Liver (tissue), 9 donors: ENCODE data around the gene MTARC1. TPM values are rescaled to one million over a fixed set of nuclear protein-coding genes. Genes with fewer than 3 reads are reported as not detected.
A peak's percentile ranks its signal among the peaks of the same experiment; 100 is the strongest.

Experiments used
- DNase-seq: peaks from one replicate; pipeline ENCODE4 v3.0.0-alpha.2; 2017; ENCODE audit warnings: low spot score
- H3K27ac ChIP-seq, 2 donors: one replicate each; pipeline ENCODE4 v1.7.0; 2013; ENCODE audit warnings: inconsistent platforms in 2 of 2, low read length in 2 of 2, control low read depth in 1 of 2, low read depth in 1 of 2, mild to moderate bottlenecking in 1 of 2
- H3K27me3 ChIP-seq, 4 donors: one replicate each; pipeline versions ENCODE4 v1.6.1 to v1.7.0; 2013; ENCODE audit warnings: low read length in 3 of 4, inconsistent platforms in 1 of 4, mild to moderate bottlenecking in 1 of 4, moderate library complexity in 1 of 4; ENCODE audit not compliant: control insufficient read depth in 4 of 4, insufficient read depth in 4 of 4
- H3K36me3 ChIP-seq, 4 donors: one replicate each; pipeline versions ENCODE4 v1.6.1 to v1.7.0; 2013; ENCODE audit warnings: low read length in 3 of 4, mild to moderate bottlenecking in 3 of 4, low read depth in 1 of 4, moderate library complexity in 1 of 4; ENCODE audit not compliant: control insufficient read depth in 4 of 4, insufficient read depth in 3 of 4
- H3K4me1 ChIP-seq, 4 donors: one replicate each; pipeline versions ENCODE4 v1.6.1 to v1.7.0; 2013; ENCODE audit warnings: low read length in 3 of 4, mild to moderate bottlenecking in 3 of 4, moderate library complexity in 1 of 4; ENCODE audit not compliant: control insufficient read depth in 4 of 4, insufficient read depth in 4 of 4
- H3K4me3 ChIP-seq, 3 donors: one replicate each; pipeline versions ENCODE4 v1.6.1 to v1.7.0; 2013; ENCODE audit warnings: low read length in 3 of 3, control low read depth in 1 of 3, low read depth in 1 of 3, mild to moderate bottlenecking in 1 of 3
- H3K9ac ChIP-seq, 2 donors: one replicate each; pipeline ENCODE4 v1.7.0; 2013; ENCODE audit warnings: low read length in 2 of 2, mild to moderate bottlenecking in 2 of 2, moderate library complexity in 2 of 2, control low read depth in 1 of 2, low read depth in 1 of 2
- H3K9me3 ChIP-seq, 4 donors: one replicate each; pipeline versions ENCODE4 v1.6.1 to v1.7.0; 2013; ENCODE audit warnings: low read length in 3 of 4; ENCODE audit not compliant: control insufficient read depth in 4 of 4
- ATF3 ChIP-seq: IDR thresholded peaks from 2 replicates; pipeline ENCODE4 v1.6.1; 2016; ENCODE audit warnings: antibody characterized with exemption
- EGR1 ChIP-seq, 2 donors: IDR thresholded peaks; 2 replicates each; pipeline ENCODE4 v1.6.1; 2016 to 2018; ENCODE audit warnings: antibody characterized with exemption in 2 of 2, low read depth in 2 of 2
- FOXA1 ChIP-seq: IDR thresholded peaks from 2 replicates; pipeline ENCODE4 v1.6.1; 2016; ENCODE audit warnings: antibody characterized with exemption
- FOXA2 ChIP-seq: IDR thresholded peaks from 2 replicates; pipeline ENCODE4 v1.6.1; 2016; ENCODE audit warnings: antibody characterized with exemption
- GABPA ChIP-seq, 2 donors: IDR thresholded peaks in 1 of 2; conservative IDR thresholded peaks in 1 of 2; 2 replicates each; pipeline ENCODE4 v1.6.1; 2016; ENCODE audit warnings: antibody characterized with exemption in 2 of 2, mild to moderate bottlenecking in 1 of 2, moderate library complexity in 1 of 2
- HNF4A ChIP-seq, 2 donors: conservative IDR thresholded peaks; 2 replicates each; pipeline ENCODE4 v1.6.1; 2016; ENCODE audit warnings: antibody characterized with exemption in 2 of 2, mild to moderate bottlenecking in 2 of 2
- HNF4G ChIP-seq: IDR thresholded peaks from 2 replicates; pipeline ENCODE4 v1.6.1; 2016; ENCODE audit warnings: antibody characterized with exemption
- JUND ChIP-seq, 2 donors: IDR thresholded peaks; 2 replicates each; pipeline ENCODE4 v1.6.1; 2016; ENCODE audit warnings: antibody characterized with exemption in 2 of 2
- MAX ChIP-seq: IDR thresholded peaks from 2 replicates; pipeline ENCODE4 v1.6.1; 2016; ENCODE audit warnings: antibody characterized with exemption
- NR2F2 ChIP-seq: IDR thresholded peaks from 2 replicates; pipeline ENCODE4 v1.6.1; 2016; ENCODE audit warnings: antibody characterized with exemption
- RAD21 ChIP-seq, 2 donors: IDR thresholded peaks; 2 replicates each; pipeline ENCODE4 v1.6.1; 2016; ENCODE audit warnings: antibody characterized with exemption in 2 of 2, mild to moderate bottlenecking in 2 of 2
- RXRA ChIP-seq, 2 donors: IDR thresholded peaks; 2 replicates each; pipeline ENCODE4 v1.6.1; 2017 to 2018; ENCODE audit warnings: antibody characterized with exemption in 2 of 2, mild to moderate bottlenecking in 1 of 2
- SP1 ChIP-seq: IDR thresholded peaks from 2 replicates; pipeline ENCODE4 v1.6.1; 2018; ENCODE audit warnings: antibody characterized with exemption, mild to moderate bottlenecking
- TAF1 ChIP-seq: conservative IDR thresholded peaks from 2 replicates; pipeline ENCODE4 v1.6.1; 2016; ENCODE audit warnings: antibody characterized with exemption, mild to moderate bottlenecking
- YY1 ChIP-seq: IDR thresholded peaks from 2 replicates; pipeline ENCODE4 v1.6.1; 2016; ENCODE audit warnings: antibody characterized with exemption, mild to moderate bottlenecking
- WGBS: extraction: QIAGEN DNeasy Blood & Tissue Kit; methylation state at CpG from one replicate; pipeline ENCODE4 v1.1.7; 2013; 5-methylcytosine and 5-hydroxymethylcytosine counted together
- polyA plus RNA-seq, 2 donors: library from polyadenylated mRNA; stranded (reverse) in 1 of 2; unstranded in 1 of 2; fragments of 200-250 nt in 1 of 2; fragments of >200 nt in 1 of 2; fragmentation: Nextera tagmentation in 1 of 2; extraction: Ambion mirVana in 1 of 2; gene quantifications; one replicate each; pipeline versions ENCODE4 v1.2.1 to v1.2.3, GENCODE V29; 2013 to 2015
- total RNA-seq, 2 donors: library from RNA; depleted of rRNA; stranded (reverse); fragments of >200 nt; gene quantifications; one replicate each; pipeline ENCODE4 v1.2.3, GENCODE V29; 2014
- TF ChIP-seq, protein P1 (sequence below): fragments of 150-350 bp; IDR thresholded peaks from 2 replicates; pipeline ENCODE4 v1.5.1; 2017; ENCODE audit warnings: improper control_type of control experiment, low read depth, low read length; ENCODE audit not compliant: missing input control
- TF ChIP-seq, protein P2 (sequence below): IDR thresholded peaks from 2 replicates; pipeline ENCODE4 v1.6.1; 2016; ENCODE audit warnings: antibody characterized with exemption
- TF ChIP-seq, protein P3 (sequence below): IDR thresholded peaks from 2 replicates; pipeline ENCODE4 v1.6.1; 2016; ENCODE audit warnings: antibody characterized with exemption, mild to moderate bottlenecking
- donor health status: healthy.
- donor health status: healthy.
- donor health status: healthy.
- donor health status: healthy.
- donor health status: healthy.

MTARC1 gene
- total and polyA plus RNA-seq, 4 donors = 9.8 to 71.3 (median 21.5) TPM

DNA sequence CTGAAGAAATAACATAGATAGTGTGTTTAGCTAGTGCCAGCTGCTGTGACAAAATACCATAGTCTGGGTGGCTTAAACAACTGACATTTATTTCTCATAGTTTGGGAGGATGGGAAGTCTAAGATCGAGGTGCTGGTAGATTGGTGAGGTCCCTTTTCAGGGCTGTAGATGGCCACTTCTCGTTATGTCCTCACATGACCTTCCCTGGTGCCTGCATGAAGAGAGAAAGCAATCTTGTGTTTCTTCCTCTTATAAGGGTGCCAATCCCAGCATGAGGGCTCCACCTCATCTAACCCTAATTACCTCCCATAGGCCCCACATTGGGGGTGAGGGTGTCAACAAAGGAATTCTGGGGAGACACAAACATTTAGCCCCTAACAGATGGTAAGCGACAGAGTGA, 29.3 kb upstream of the MTARC1 start (continued):
- TF ChIP-seq, protein P1, sequence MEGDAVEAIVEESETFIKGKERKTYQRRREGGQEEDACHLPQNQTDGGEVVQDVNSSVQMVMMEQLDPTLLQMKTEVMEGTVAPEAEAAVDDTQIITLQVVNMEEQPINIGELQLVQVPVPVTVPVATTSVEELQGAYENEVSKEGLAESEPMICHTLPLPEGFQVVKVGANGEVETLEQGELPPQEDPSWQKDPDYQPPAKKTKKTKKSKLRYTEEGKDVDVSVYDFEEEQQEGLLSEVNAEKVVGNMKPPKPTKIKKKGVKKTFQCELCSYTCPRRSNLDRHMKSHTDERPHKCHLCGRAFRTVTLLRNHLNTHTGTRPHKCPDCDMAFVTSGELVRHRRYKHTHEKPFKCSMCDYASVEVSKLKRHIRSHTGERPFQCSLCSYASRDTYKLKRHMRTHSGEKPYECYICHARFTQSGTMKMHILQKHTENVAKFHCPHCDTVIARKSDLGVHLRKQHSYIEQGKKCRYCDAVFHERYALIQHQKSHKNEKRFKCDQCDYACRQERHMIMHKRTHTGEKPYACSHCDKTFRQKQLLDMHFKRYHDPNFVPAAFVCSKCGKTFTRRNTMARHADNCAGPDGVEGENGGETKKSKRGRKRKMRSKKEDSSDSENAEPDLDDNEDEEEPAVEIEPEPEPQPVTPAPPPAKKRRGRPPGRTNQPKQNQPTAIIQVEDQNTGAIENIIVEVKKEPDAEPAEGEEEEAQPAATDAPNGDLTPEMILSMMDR = no peak

- DNase-seq = no peak
- Histone ChIP-seq H3K4me3 (no peak overlapping the region), H3K36me3 (peaks cover 9 to 41% (median 33%) of the 10 kb centered on the region in 4 donors), H3K4me1 (peaks cover 13 to 50% (median 39%) of the 10 kb centered on the region in 4 donors), H3K9me3 (no peaks in the 10 kb centered on the region), H3K27ac (no peak overlapping the region), H3K9ac (no peak overlapping the region), H3K27me3 (no peaks in the 10 kb centered on the region)
- 96% methylated on average over 3 of the region's 3 CpGs for whole genome bisulfite sequencing
- TF ChIP-seq NR2F2 (no peak), FOXA1 (no peak), YY1 (no peak), ATF3 (no peak), SP1 (no peak), FOXA2 (no peak)
Observed at GRCh38 chr1:220759147-220759546, 27.6 kb upstream of the MTARC1 start.

DNA sequence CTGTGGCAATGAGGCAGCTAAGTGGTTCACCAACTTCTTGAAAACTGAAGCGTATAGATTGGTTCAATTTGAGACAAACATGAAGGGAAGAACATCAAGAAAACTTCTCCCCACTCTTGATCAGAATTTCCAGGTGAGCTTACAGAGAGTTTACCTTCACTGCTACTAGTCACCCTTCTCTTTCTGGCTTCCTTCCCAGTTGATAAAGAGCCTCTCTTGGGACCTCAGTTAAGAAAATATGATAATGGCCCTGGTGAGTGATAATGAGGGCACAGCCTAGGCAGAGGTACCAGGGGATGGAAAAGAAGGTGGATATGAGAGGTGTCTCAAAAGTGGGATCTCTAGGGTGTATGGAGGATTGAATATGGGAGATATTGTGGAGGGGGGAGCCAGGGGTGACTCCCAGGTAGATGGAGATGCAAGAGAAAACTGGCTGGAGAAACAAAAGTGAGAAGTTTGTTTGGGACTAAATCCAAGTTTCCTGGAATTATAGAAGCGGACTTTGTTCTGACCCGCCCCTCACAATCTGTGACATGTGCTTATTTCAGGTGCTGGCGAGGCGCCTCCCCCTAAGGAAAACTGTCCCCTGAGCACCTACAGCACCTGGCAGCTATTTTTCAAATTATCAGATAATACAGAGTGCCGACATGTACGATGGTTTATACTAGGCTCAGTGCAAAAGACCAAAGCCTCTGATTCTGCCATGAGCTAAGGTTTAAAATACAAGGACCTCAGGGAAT, 24.9 kb upstream of the MTARC1 start:
- DNase-seq = no peak
- peak; percentile 6 for TF ChIP-seq NR2F2
- TF ChIP-seq, protein P2, sequence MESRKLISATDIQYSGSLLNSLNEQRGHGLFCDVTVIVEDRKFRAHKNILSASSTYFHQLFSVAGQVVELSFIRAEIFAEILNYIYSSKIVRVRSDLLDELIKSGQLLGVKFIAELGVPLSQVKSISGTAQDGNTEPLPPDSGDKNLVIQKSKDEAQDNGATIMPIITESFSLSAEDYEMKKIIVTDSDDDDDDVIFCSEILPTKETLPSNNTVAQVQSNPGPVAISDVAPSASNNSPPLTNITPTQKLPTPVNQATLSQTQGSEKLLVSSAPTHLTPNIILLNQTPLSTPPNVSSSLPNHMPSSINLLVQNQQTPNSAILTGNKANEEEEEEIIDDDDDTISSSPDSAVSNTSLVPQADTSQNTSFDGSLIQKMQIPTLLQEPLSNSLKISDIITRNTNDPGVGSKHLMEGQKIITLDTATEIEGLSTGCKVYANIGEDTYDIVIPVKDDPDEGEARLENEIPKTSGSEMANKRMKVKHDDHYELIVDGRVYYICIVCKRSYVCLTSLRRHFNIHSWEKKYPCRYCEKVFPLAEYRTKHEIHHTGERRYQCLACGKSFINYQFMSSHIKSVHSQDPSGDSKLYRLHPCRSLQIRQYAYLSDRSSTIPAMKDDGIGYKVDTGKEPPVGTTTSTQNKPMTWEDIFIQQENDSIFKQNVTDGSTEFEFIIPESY = peak; percentile 61
- TF ChIP-seq SP1 = peak; percentile 74
- no peak for TF ChIP-seq GABPA (IDR thresholded peaks at IDR 0.05 in 1 of 2, conservative IDR thresholded peaks at IDR 0.05 in 1 of 2)
- peak; percentile 6 for TF ChIP-seq FOXA2
- TF ChIP-seq RXRA (IDR thresholded peaks at IDR 0.05) = peak; percentile 65 to 66
- peak; percentile 91 to 92 for TF ChIP-seq HNF4A (conservative IDR thresholded peaks at IDR 0.05)
- TF ChIP-seq MAX = peak; percentile 90
- peak in 1 of 2 donors; percentile 12 for TF ChIP-seq RAD21 (IDR thresholded peaks at IDR 0.05)
- TF ChIP-seq HNF4G = peak; percentile 84
- TF ChIP-seq EGR1 (IDR thresholded peaks at IDR 0.05; ENCODE audit: low read depth in 2 of 2) = peak in 1 of 2 donors; percentile 30
- TF ChIP-seq FOXA1 = no peak
- no peak for TF ChIP-seq ATF3
- peak in 1 of 2 donors; percentile 56 for TF ChIP-seq JUND (IDR thresholded peaks at IDR 0.05)
- peak; percentile 49 for TF ChIP-seq YY1
- TF ChIP-seq TAF1 = no peak
- TF ChIP-seq, protein P3, sequence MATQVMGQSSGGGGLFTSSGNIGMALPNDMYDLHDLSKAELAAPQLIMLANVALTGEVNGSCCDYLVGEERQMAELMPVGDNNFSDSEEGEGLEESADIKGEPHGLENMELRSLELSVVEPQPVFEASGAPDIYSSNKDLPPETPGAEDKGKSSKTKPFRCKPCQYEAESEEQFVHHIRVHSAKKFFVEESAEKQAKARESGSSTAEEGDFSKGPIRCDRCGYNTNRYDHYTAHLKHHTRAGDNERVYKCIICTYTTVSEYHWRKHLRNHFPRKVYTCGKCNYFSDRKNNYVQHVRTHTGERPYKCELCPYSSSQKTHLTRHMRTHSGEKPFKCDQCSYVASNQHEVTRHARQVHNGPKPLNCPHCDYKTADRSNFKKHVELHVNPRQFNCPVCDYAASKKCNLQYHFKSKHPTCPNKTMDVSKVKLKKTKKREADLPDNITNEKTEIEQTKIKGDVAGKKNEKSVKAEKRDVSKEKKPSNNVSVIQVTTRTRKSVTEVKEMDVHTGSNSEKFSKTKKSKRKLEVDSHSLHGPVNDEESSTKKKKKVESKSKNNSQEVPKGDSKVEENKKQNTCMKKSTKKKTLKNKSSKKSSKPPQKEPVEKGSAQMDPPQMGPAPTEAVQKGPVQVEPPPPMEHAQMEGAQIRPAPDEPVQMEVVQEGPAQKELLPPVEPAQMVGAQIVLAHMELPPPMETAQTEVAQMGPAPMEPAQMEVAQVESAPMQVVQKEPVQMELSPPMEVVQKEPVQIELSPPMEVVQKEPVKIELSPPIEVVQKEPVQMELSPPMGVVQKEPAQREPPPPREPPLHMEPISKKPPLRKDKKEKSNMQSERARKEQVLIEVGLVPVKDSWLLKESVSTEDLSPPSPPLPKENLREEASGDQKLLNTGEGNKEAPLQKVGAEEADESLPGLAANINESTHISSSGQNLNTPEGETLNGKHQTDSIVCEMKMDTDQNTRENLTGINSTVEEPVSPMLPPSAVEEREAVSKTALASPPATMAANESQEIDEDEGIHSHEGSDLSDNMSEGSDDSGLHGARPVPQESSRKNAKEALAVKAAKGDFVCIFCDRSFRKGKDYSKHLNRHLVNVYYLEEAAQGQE = peak; percentile 30
- TF ChIP-seq, protein P1 = no peak
- peaks cover 17 to 56% (median 43%) of the 10 kb centered on the region in 4 donors for H3K4me1 ChIP-seq
- no peak overlapping the region for H3K4me3 ChIP-seq
- no peaks in the 10 kb centered on the region for H3K27me3 ChIP-seq
- H3K9me3 ChIP-seq = no peaks in the 10 kb centered on the region
- no peak overlapping the region for H3K9ac ChIP-seq
- H3K27ac ChIP-seq = peak overlapping the region; percentile 54 to 69
- H3K36me3 ChIP-seq = peaks cover 1 to 24% (median 14%) of the 10 kb centered on the region in 4 donors
- 36% methylated on average over 7 of the region's 7 CpGs for WGBS
